Stimulated activated effector memory CD8-positive, alpha-beta T cell treated with anti-CD3 and anti-CD28 coated beads, Interleukin-12 subunit alpha, Interleukin-12 subunit beta, amount 100 ng/mL, for 72 hours (primary cell): Measurements from ENCODE around the gene SPRED3.
"Not testable (repeated sequence)": the region's sequence is repeated elsewhere in the genome, so short reads cannot be mapped to it uniquely, and the experiment has no call there.

ENCODE experiments used
- ATAC-seq: fragments of 150-1000 bp; cut with Tn5 transposase; 2 replicates; pipeline ENCODE4 v1.10.0; 2021
- DNase-seq, 2 donors: peaks; one replicate each; pipeline ENCODE4 v3.0.0; 2021 to 2022; ENCODE audit warnings: low spot score in 2 of 2
- H3K27ac Mint-ChIP-seq: one replicate; pipeline ENCODE4 v1.8.0; 2022; ENCODE audit warnings: mild to moderate bottlenecking, mixed read lengths
- H3K36me3 Mint-ChIP-seq: one replicate; pipeline ENCODE4 v1.8.0; 2022; ENCODE audit warnings: mild to moderate bottlenecking, mixed read lengths
- H3K4me1 Mint-ChIP-seq: one replicate; pipeline ENCODE4 v1.8.0; 2022; ENCODE audit warnings: mixed read lengths
- H3K4me3 Mint-ChIP-seq: one replicate; pipeline ENCODE4 v1.8.0; 2022; ENCODE audit warnings: mild to moderate bottlenecking, mixed read lengths
- H3K9me3 Mint-ChIP-seq: one replicate; pipeline ENCODE4 v1.8.0; 2022; ENCODE audit warnings: mixed read lengths

Gene SPRED3

GRCh38 chr19:38395381-38396114 is 7.1 kb downstream of the SPRED3 start:
- Mint-ChIP-seq H3K9me3 (no peaks in the 10 kb centered on the region), H3K27ac (peak overlapping the region; percentile 84), H3K4me3 (peak overlapping the region; percentile 77), H3K4me1 (peaks cover 37% of the 10 kb centered on the region), H3K36me3 (peaks cover 4% of the 10 kb centered on the region)
- DNase-seq = peak; percentile 49 to 71
- ATAC-seq = peak; percentile 84

GRCh38 chr19:38399081-38399480 is 10.6 kb downstream of the SPRED3 start:
- Mint-ChIP-seq H3K36me3 (peaks cover 16% of the 10 kb centered on the region), H3K4me3 (no peak overlapping the region), H3K27ac (no peak overlapping the region), H3K9me3 (no peaks in the 10 kb centered on the region), H3K4me1 (peaks cover 40% of the 10 kb centered on the region)
- DNase-seq (no peak), ATAC-seq (no peak)

- no peaks in the 10 kb centered on the region for H3K9me3 Mint-ChIP-seq
- H3K4me1 Mint-ChIP-seq = peaks cover 41% of the 10 kb centered on the region
- H3K36me3 Mint-ChIP-seq = peaks cover 21% of the 10 kb centered on the region
- no peak overlapping the region for H3K4me3 Mint-ChIP-seq
- ATAC-seq = no peak
- no peak overlapping the region for H3K27ac Mint-ChIP-seq
- no peak for DNase-seq
Observed at GRCh38 chr19:38399537-38399936, 11.0 kb downstream of the SPRED3 start.

GRCh38 chr19:38400361-38400760 is 11.9 kb downstream of the SPRED3 start:
- H3K36me3 Mint-ChIP-seq = peaks cover 25% of the 10 kb centered on the region
- H3K9me3 Mint-ChIP-seq = no peaks in the 10 kb centered on the region
- DNase-seq = no peak
- no peak overlapping the region for H3K4me3 Mint-ChIP-seq
- ATAC-seq = no peak
- H3K27ac Mint-ChIP-seq = no peak overlapping the region
- H3K4me1 Mint-ChIP-seq = peaks cover 43% of the 10 kb centered on the region

- Mint-ChIP-seq H3K4me3 (peak overlapping the region; percentile 55), H3K4me1 (peaks cover 44% of the 10 kb centered on the region), H3K9me3 (no peaks in the 10 kb centered on the region), H3K36me3 (peaks cover 33% of the 10 kb centered on the region), H3K27ac (no peak overlapping the region)
- DNase-seq = no peak
- no peak for ATAC-seq
Observed at GRCh38 chr19:38401148-38401547, 12.7 kb downstream of the SPRED3 start.

- peaks cover 31% of the 10 kb centered on the region for H3K4me1 Mint-ChIP-seq
Observed at GRCh38 chr19:38402623-38402966, 14.1 kb downstream of the SPRED3 start.

GRCh38 chr19:38402967-38403674 is 14.6 kb downstream of the SPRED3 start, which contains the start of gene FAM98C:
FAM98C (plus strand) TSS chr19:38403093; CDS start chr19:38403154, 61 bp downstream.
- Mint-ChIP-seq H3K9me3 (no peaks in the 10 kb centered on the region), H3K4me1 (peaks cover 31% of the 10 kb centered on the region), H3K36me3 (peaks cover 53% of the 10 kb centered on the region), H3K4me3 (peak within 1 kb of the TSS; percentile 90), H3K27ac (peak within 1 kb of the TSS; percentile 94)
- DNase-seq (peak; percentile 98 to 99), ATAC-seq (peak; percentile 97)

More at GRCh38 chr19:38402623-38402966, 14.1 kb downstream of the SPRED3 start:
- H3K4me3 Mint-ChIP-seq = peak overlapping the region; percentile 90
- ATAC-seq (no peak), DNase-seq (no peak)
- H3K36me3 Mint-ChIP-seq = peaks cover 48% of the 10 kb centered on the region
- peak overlapping the region; percentile 94 for H3K27ac Mint-ChIP-seq
- H3K9me3 Mint-ChIP-seq = no peaks in the 10 kb centered on the region

GRCh38 chr19:38404858-38405257 is 16.4 kb downstream of the SPRED3 start:
- H3K36me3 Mint-ChIP-seq = peaks cover 70% of the 10 kb centered on the region
- peak overlapping the region; percentile 90 for H3K4me3 Mint-ChIP-seq
- ATAC-seq = no peak

GRCh38 chr19:38405276-38405675 is 16.8 kb downstream of the SPRED3 start:
- H3K36me3 Mint-ChIP-seq = peaks cover 74% of the 10 kb centered on the region
- H3K27ac Mint-ChIP-seq = no peak overlapping the region
- H3K4me1 Mint-ChIP-seq = peaks cover 31% of the 10 kb centered on the region

More at GRCh38 chr19:38404858-38405257, 16.4 kb downstream of the SPRED3 start:
- Mint-ChIP-seq H3K4me1 (peaks cover 31% of the 10 kb centered on the region), H3K27ac (peak overlapping the region; percentile 94), H3K9me3 (no peaks in the 10 kb centered on the region)
- no peak for DNase-seq

GRCh38 chr19:38409631-38410133 is 21.2 kb downstream of the SPRED3 start:
- H3K36me3 Mint-ChIP-seq = peaks cover 93% of the 10 kb centered on the region

More at GRCh38 chr19:38405276-38405675, 16.8 kb downstream of the SPRED3 start:
- ATAC-seq (no peak), DNase-seq (no peak)
- Mint-ChIP-seq H3K4me3 (peak overlapping the region; percentile 90), H3K9me3 (no peaks in the 10 kb centered on the region)

GRCh38 chr19:38410407-38410806 is 21.9 kb downstream of the SPRED3 start:
- not testable (repeated sequence) for H3K9me3 Mint-ChIP-seq, H3K4me1 Mint-ChIP-seq, DNase-seq, H3K4me3 Mint-ChIP-seq, ATAC-seq
- peak overlapping the region; percentile 73 for H3K27ac Mint-ChIP-seq
- H3K36me3 Mint-ChIP-seq = peaks cover 93% of the 10 kb centered on the region

More at GRCh38 chr19:38409631-38410133, 21.2 kb downstream of the SPRED3 start:
- ATAC-seq = no peak
- Mint-ChIP-seq H3K4me3 (no peak overlapping the region), H3K27ac (peak overlapping the region; percentile 51), H3K9me3 (no peaks in the 10 kb centered on the region), H3K4me1 (peaks cover 13% of the 10 kb centered on the region)
- DNase-seq = no peak

GRCh38 chr19:38411041-38411712 is 22.7 kb downstream of the SPRED3 start:
- no peak for DNase-seq
- H3K4me1 Mint-ChIP-seq = peaks cover 5% of the 10 kb centered on the region
- no peak overlapping the region for H3K4me3 Mint-ChIP-seq
- ATAC-seq = no peak
- peaks cover 90% of the 10 kb centered on the region for H3K36me3 Mint-ChIP-seq
- H3K27ac Mint-ChIP-seq = peak overlapping the region; percentile 73
- H3K9me3 Mint-ChIP-seq = no peaks in the 10 kb centered on the region

GRCh38 chr19:38411898-38412297 is 23.4 kb downstream of the SPRED3 start:
- DNase-seq, H3K4me1 Mint-ChIP-seq, ATAC-seq, H3K4me3 Mint-ChIP-seq, H3K27ac Mint-ChIP-seq, H3K9me3 Mint-ChIP-seq: not testable (repeated sequence)
- H3K36me3 Mint-ChIP-seq = peaks cover 89% of the 10 kb centered on the region

- ATAC-seq = no peak
- Mint-ChIP-seq H3K27ac (no peak overlapping the region), H3K4me3 (no peak overlapping the region)
Observed at GRCh38 chr19:38412491-38412890, 24.0 kb downstream of the SPRED3 start.

GRCh38 chr19:38412961-38413360 is 24.5 kb downstream of the SPRED3 start:
- no peak for ATAC-seq
- H3K36me3 Mint-ChIP-seq = peaks cover 89% of the 10 kb centered on the region

More at GRCh38 chr19:38412491-38412890, 24.0 kb downstream of the SPRED3 start:
- DNase-seq = no peak
- H3K36me3 Mint-ChIP-seq = peaks cover 89% of the 10 kb centered on the region
- H3K9me3 Mint-ChIP-seq = no peaks in the 10 kb centered on the region
- peaks cover 16% of the 10 kb centered on the region for H3K4me1 Mint-ChIP-seq

More at GRCh38 chr19:38412961-38413360, 24.5 kb downstream of the SPRED3 start:
- DNase-seq = no peak
- Mint-ChIP-seq H3K27ac (no peak overlapping the region), H3K4me1 (peaks cover 20% of the 10 kb centered on the region), H3K4me3 (no peak overlapping the region), H3K9me3 (no peaks in the 10 kb centered on the region)
